T47D (cell line): Measurements from ENCODE around the gene LEUTX.
"Not testable (repeated sequence)": the region's sequence is repeated elsewhere in the genome, so short reads cannot be mapped to it uniquely, and the experiment has no call there.

Experiments used
- DNase-seq, 2 experiments: peaks; one replicate each; pipeline versions ENCODE4 v3.0.0 to v3.0.0-alpha.2; 2011 to 2012; ENCODE audit warnings: low read depth in 1 of 2, low spot score in 1 of 2
- JUND ChIP-seq: IDR thresholded peaks from 2 replicates; pipeline ENCODE4 v1.6.1; 2012; ENCODE audit warnings: low read depth
- in situ Hi-C: cut with HindIII; loops from 2 replicates; pipeline ENCODE4 v1.10.0; 2016; ENCODE audit warnings: low sequenced_read_pairs, low pct_unique_long_range_greater_than_20kb

The LEUTX gene

DNA sequence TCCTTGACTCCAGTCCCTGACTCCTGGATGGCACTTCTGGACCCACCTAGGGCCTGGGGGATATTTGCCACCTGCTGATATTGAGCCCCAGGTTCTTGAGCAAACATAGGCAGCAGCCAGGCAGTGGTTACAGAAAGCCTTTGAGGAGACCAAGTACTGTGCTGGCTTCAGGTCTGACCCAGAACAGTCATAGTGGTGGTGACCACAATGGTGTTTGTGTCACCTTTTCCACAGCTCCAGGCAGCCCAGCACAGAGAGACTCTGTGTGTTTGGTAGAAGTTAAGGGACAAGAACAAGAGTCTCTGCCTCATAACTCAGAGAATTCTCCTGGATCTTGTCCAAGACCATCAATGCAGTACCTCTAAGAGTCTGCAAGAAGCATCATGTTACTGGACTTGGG lies 26.3 kb upstream of the LEUTX start:
- no peak for DNase-seq
- in situ Hi-C loops = no loop called here
- TF ChIP-seq JUND = no peak

DNA sequence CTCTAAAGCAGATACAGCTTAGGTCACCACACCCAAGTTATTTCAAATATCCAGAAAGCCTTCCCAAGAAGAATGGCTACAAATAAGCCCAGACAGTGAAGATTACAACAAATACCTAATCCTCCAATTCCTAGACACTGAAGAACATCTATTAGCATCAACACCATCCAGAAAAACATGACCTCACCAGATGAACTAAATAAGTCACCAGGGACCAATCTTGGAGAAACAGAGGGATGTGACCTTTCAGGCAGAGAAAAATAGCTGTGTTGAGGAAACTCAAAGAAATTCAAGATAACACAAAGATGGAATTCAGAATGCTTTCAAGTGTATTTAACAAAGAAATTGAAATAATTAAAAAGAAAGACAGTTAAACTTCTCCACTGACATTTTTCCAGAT lies 25.9 kb upstream of the LEUTX start:
- no peak for DNase-seq
- TF ChIP-seq JUND = no peak
- in situ Hi-C loops = no loop called here

DNA sequence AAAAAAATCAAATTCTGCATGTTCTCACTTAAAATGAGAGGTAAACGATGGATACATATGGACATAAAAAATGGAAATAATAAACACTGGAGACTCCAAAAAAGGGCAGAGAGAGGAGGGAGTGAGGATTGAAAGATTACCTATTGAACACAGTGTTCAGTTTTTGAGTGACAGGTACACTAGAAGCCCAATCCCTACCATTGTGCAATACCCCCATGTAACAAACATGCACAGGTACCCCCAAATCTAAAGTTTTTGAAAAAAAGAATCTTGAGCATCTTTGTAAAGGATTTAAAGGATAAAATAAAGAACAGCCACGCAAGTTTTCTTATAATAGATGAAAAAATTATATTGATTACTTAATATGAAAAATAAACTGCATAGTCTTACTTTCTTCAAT lies 24.1 kb upstream of the LEUTX start:
- in situ Hi-C loops = no loop called here

DNA sequence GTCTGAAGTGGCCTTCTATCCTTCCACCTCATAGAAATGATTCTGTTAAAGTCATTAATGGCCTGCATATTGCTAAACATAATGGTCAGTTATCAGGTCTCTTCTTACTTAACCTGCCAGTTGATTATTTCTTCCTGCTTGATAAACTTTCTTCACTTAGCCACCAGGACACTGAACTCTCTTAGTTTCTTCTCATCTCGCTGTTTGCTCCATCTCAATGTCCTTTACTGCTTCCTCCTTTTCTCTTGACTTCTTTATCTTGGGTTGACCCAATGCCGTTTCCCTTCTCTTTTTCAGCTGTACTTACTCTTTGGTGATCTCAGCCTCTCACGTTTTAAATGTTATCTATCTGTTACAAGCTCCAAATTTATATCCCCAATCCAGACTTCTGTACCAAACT lies 23.7 kb upstream of the LEUTX start:
- no peak for TF ChIP-seq JUND
- DNase-seq = no peak
- in situ Hi-C loops = no loop called here

More for the DNA sequence above, 24.1 kb upstream of the LEUTX start:
- no peak for DNase-seq
- TF ChIP-seq JUND = no peak

DNA sequence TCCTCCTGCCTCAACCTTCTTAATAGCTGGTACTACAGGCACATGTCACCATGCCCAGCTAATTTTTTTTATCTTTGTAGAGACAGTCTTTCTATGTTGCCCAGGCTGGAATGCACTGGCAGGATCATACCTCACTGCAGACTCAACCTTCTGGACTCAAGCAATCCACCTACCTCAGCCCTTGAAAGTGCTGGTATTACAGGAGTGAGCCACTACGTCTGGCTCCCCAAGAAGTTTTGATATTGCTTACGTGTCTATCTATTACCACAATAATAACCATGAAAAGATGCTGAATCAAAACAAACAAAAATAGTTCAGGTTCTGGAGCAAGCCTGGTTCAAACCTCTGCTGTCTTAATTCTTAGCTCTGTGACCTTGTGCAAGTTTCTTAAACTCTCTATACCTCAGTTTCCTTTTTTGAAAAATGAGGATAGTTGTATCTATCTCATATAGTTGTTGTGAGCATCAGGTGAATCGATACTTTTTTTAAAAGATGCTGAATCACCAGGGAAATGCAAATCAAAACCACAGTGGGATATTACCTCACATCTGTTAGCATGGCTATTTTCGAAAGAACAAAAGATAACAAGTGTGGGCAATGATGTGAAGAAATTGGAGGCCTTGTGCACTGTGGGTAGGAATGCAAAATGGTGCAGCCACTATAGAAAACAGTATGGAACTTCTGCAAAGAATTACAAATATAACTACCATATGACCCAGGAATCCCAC lies 19.0 kb upstream of the LEUTX start:
- in situ Hi-C loops = no loop called here
- TF ChIP-seq JUND = no peak
- DNase-seq = no peak

DNA sequence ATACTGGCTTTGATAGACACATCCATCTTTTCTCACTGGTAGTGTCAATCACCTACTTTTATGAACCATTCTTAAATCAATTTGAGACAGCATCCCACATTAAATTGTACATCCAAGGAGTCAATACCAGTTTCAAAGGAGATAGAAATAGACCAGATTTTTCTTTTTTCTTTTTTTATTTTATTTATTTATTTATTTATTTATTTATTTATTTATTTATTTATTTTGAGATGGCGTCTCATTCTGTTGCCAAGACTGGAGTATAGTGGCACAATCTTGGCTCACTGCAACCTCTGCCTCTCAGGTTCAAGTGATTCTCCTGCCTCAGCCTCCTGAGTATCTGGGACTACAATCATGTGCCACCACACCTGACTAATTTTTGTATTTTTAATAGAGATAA lies 16.8 kb upstream of the LEUTX start:
- in situ Hi-C loops = not testable (repeated sequence)

DNA sequence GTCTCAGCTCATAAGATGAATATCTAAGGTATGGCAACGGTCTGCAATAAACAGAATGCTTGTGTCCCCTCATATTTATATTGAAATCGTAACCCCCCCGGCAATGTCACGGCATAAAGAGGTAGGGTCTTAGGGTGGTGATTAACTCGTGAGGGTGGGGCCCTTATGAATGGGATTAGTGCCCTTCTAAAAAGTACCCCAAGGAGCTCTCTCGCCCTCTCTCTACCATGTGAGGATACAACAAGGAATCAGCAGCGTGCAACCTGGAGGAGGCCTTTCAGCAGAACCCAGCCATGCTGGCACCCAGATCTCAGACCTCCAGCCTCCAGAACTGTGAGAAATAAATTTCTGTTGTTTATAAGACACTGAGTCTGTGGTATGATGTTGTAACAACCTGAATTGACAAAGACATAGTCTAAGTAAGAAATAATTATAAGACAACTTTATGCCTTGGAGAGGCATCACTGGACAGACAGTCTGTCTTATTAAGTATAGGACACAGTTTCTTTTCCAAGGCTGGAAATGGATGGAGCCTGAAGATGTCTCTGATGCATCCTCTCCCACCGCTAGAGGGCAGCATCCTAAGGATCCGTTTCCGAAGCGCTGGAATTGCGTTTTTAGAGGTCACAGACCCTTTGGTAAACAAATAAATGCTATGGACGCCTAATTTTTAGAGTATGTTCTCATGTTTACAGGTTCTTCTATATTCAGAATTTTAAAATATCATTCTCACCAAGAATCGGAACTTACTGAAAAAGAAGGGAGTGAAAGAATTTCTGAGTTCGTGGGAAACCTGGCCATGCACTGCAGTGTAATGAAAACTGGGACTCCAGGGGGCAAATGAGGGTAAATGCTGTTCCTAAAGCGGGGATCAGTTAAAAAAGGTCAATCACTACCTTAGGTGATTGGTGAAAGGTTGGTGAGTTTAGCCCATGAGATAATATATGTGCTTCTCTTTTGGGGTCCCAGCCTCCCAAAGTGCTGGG lies 13.3 kb upstream of the LEUTX start:
- in situ Hi-C loops = no loop called here
- DNase-seq = peak in 1 of 2 experiments; percentile 66
- TF ChIP-seq JUND = no peak

More for the DNA sequence above, 16.8 kb upstream of the LEUTX start:
- DNase-seq = not testable (repeated sequence)

DNA sequence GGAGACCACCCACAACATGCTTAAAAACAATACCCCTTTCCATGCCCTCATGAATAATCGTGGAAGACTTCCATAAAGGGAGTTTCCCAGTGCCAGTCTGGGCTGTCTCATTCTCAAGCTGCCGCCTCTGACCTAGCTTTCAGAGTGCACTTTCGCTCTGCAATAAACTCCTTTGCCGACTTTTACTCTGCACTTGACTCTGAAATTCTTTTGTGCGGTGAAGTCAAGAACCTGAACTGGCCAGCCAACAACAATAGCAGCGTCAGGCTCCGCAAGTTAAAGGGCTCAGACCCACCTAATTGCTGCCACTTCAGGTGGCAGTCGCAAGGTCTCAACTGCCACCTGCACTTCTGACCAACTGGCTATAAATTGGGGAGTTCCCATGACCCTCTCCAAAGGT lies 10.3 kb upstream of the LEUTX start:
- TF ChIP-seq JUND = no peak
- in situ Hi-C loops = no loop called here
- DNase-seq = no peak

DNA sequence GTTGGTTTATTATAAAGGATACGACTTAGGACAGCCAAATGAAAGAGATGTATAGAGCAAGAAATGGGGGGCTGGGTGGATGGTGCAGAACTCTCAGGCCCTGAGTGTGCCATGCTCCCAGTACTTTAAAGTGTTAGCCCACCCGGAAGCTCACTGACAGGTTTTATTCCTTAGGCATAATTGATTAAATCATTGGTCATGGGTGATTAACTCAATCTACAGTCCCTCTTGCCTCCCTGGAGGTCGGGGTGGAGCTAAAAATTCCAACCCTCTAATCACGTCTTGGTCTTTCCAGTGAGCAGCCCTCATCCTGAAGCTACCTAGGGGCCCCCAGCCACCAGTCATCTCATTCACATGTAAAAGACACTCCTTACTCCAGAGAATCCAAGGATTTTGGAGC lies 9.9 kb upstream of the LEUTX start:
- TF ChIP-seq JUND = no peak
- in situ Hi-C loops = no loop called here
- no peak for DNase-seq

DNA sequence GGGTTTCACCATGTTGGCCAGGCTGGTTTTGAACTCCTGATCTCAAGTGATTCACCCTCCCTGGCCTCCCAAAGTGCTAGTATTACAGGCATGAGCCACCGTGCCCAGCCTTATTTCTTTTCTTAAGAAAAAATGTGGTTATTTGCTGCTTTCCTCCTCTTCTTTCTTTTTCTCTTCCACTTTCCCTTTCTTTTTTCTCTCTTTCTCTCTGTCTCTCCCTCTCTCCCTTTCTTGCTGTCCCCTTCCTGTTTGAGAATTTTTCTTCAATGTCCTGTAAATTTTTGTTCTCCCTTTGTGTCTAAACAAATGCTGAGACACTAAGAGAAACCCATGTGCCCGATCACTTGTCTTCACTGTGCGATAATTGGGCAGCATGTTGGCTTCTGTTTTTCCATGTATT lies 2.2 kb downstream of the LEUTX start:
- no peak for DNase-seq
- no peak for TF ChIP-seq JUND
- in situ Hi-C loops = no loop called here

DNA sequence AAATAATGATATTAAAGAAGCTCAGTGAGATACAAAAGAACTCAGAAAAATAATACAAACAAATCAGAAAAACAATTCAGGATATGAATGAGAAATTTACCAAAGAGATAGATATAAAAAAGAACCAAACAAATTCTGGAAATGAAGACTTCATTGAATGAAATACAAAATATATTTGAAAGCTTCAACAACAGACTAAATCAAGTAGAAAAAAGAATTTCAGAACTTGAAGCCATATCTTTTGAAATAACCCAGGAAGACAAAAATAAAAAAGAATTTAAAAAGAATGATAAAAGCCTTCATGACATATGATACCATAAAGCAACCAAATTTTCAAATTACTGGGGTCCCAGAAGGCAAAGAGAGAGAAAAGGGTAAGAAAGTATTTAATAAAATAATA lies 9.6 kb downstream of the LEUTX start:
- DNase-seq = no peak
- in situ Hi-C loops = no loop called here
- TF ChIP-seq JUND = no peak

DNA sequence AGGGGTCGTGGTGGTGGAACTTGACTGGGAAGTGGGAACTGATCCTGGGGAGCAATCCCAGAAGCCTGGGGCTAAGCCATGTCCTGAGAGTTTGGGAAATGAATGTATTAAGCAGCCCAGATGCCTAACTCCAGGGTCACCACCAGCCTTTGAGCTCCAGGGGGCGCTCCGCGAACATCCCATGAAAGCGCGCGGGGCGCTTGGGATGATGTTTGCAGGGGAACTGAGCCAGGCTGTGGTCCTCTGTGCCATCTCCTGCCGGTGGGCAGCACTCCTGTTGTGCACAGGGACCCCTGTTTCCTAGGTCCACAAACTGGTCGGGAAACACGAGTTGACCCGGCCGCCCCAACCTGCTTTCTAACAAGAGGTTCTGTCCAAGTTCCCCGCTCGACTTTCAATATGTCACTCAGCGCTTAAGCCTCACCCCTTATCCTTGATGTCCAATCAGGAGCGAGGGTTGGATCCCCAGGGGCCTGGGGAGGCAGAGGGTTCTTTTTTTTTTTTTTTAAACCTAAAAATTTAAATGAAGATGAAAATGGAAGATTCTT lies 14.4 kb downstream of the LEUTX start:
- no peak for TF ChIP-seq JUND
- DNase-seq = peak; percentile 50 to 74
- in situ Hi-C loops = no loop called here

DNA sequence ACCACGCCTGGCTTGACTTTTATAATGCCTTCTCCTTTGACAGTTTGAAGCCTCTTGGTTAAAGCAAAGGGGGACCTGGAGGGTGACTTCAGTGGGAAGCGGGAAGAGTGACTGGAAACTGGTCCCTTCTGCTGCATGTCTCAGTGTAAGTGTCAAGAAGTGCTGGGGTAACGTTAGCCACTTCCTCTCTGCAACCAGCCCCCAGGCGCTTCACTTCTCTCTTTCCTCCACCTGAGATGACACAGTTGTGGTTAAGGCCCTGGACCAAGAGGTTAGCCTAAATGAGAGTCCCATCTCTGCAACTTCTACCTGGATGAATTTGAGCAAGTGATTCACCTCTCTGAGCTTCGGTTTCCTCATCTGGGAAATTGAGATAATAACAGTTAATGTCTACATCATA lies 16.3 kb downstream of the LEUTX start:
- no peak for DNase-seq
- in situ Hi-C loops = no loop called here
- no peak for TF ChIP-seq JUND
